Choroid plexus epithelial cell (primary cell): ENCODE data around the gene MFSD6.

Source experiments
- DNase-seq: peaks from one replicate; pipeline ENCODE4 v3.0.0-alpha.2; 2010; ENCODE audit warnings: low read depth
- H3K4me3 ChIP-seq: 2 replicates; pipeline ENCODE4 v1.5.1; 2011; ENCODE audit warnings: low read depth, mild to moderate bottlenecking, control low read depth, low read length, moderate library complexity
- CTCF ChIP-seq: conservative IDR thresholded peaks from 2 replicates; pipeline ENCODE4 v1.5.1; 2011; ENCODE audit warnings: low read depth, mild to moderate bottlenecking, control low read depth, inconsistent platforms, low read length, moderate library complexity

The MFSD6 gene

GRCh38 chr2:190365499-190366204 lies 42.5 kb upstream of the MFSD6 start:
- H3K4me3 ChIP-seq, result no peak overlapping the region
- TF ChIP-seq CTCF, result no peak
- DNase-seq, result no peak

- no peak overlapping the region for H3K4me3 ChIP-seq
- no peak for TF ChIP-seq CTCF
- DNase-seq, result no peak
These were observed 41.9 kb upstream of the MFSD6 start for GRCh38 chr2:190366248-190366753.

- DNase-seq, result no peak
- TF ChIP-seq CTCF, result no peak
- no peak overlapping the region for H3K4me3 ChIP-seq
These were observed 41.1 kb upstream of the MFSD6 start for GRCh38 chr2:190367091-190367490.

- no peak overlapping the region for H3K4me3 ChIP-seq
- no peak for DNase-seq
- no peak for TF ChIP-seq CTCF
These were observed 38.5 kb upstream of the MFSD6 start for GRCh38 chr2:190369635-190370034.

GRCh38 chr2:190376083-190376482 lies 32.1 kb upstream of the MFSD6 start:
- no peak for DNase-seq
- H3K4me3 ChIP-seq, result no peak overlapping the region
- TF ChIP-seq CTCF, result no peak

GRCh38 chr2:190376591-190377245 lies 31.4 kb upstream of the MFSD6 start:
- no peak for TF ChIP-seq CTCF
- H3K4me3 ChIP-seq, result no peak overlapping the region
- no peak for DNase-seq

- H3K4me3 ChIP-seq, result no peak overlapping the region
- TF ChIP-seq CTCF, result no peak
- no peak for DNase-seq
These were observed 29.3 kb upstream of the MFSD6 start for GRCh38 chr2:190378880-190379237.
